Retina (tissue), 1 donor: Measurements from ENCODE around the gene KLK7.
A peak's percentile ranks its signal among the peaks of the same experiment; 100 is the strongest.

Experiments used
- DNase-seq: peaks from one replicate; pipeline ENCODE4 v3.0.0-alpha.2; 2016

Gene KLK7

GRCh38 chr19:50983625-50984292 is at the start of gene KLK7:
KLK7 (minus strand) TSS chr19:50983917; CDS start chr19:50982399, 1,518 bp downstream.
- no peak for DNase-seq

- no peak for DNase-seq
Measured at GRCh38 chr19:51031880-51032225, 48.1 kb upstream of the KLK7 start.

- DNase-seq = no peak
Measured at GRCh38 chr19:51031220-51031879, 47.6 kb upstream of the KLK7 start.

GRCh38 chr19:51030631-51031030 is 46.9 kb upstream of the KLK7 start:
- no peak for DNase-seq

- DNase-seq = no peak
Measured at GRCh38 chr19:51029718-51030117, 46.0 kb upstream of the KLK7 start.

- DNase-seq = no peak
Measured at GRCh38 chr19:51027873-51028272, 44.2 kb upstream of the KLK7 start.

GRCh38 chr19:51027126-51027806 is 43.5 kb upstream of the KLK7 start:
- no peak for DNase-seq

- DNase-seq = no peak
Measured at GRCh38 chr19:51026554-51026831, 42.8 kb upstream of the KLK7 start, which contains the start of gene KLK11. KLK11 (minus strand) TSS chr19:51026616; CDS start chr19:51025631, 985 bp downstream.

- no peak for DNase-seq
Measured at GRCh38 chr19:51025809-51026553, 42.3 kb upstream of the KLK7 start.

- DNase-seq = no peak
Measured at GRCh38 chr19:51025401-51025800, 41.7 kb upstream of the KLK7 start.

GRCh38 chr19:51024924-51025323 is 41.2 kb upstream of the KLK7 start:
- DNase-seq = no peak

GRCh38 chr19:51023946-51024345 is 40.2 kb upstream of the KLK7 start:
- DNase-seq = no peak

- DNase-seq = no peak
Measured at GRCh38 chr19:51022526-51022925, 38.8 kb upstream of the KLK7 start.

GRCh38 chr19:51020988-51021651 is 37.4 kb upstream of the KLK7 start:
- DNase-seq = peak; percentile 65

- no peak for DNase-seq
Measured at GRCh38 chr19:51019544-51019925, 35.8 kb upstream of the KLK7 start, which contains the start of gene KLK10. KLK10 (minus strand) TSS chr19:51019709; CDS start chr19:51019130, 579 bp downstream.

- peak; percentile 36 for DNase-seq
Measured at GRCh38 chr19:51018745-51019543, 35.2 kb upstream of the KLK7 start.

GRCh38 chr19:51016798-51017683 is 33.3 kb upstream of the KLK7 start:
- DNase-seq = peak; percentile 80

- DNase-seq = no peak
Measured at GRCh38 chr19:51015691-51016267, 32.1 kb upstream of the KLK7 start.

GRCh38 chr19:51014242-51014641 is 30.5 kb upstream of the KLK7 start:
- DNase-seq = no peak

- DNase-seq = no peak
Measured at GRCh38 chr19:51012661-51013190, 29.0 kb upstream of the KLK7 start.
